Measurements from ENCODE around the gene CREB3L2. TPM values are rescaled to one million over a fixed set of nuclear protein-coding genes. Genes with fewer than 3 reads are reported as not detected.

Gene CREB3L2
- total and polyA plus RNA-seq, 2 of the 13 experiments (the other 11 are each of a cell fraction or from before 2014, with no cell fraction given), result 22.1 to 41.1 TPM

GRCh38 chr7:137942484-137943115 is 59.3 kb downstream of the CREB3L2 start (continued):
- TF ChIP-seq CSRNP2 (CRISPR knock-in tag; conservative IDR thresholded peaks at IDR 0.05; ENCODE audit: low read depth) (no peak), ATF4 (CRISPR knock-in tag; IDR thresholded peaks at IDR 0.05) (peak in 1 of 2 experiments; percentile 44; a peak in 1 of 4 replicates), ZNF564 (CRISPR knock-in tag; IDR thresholded peaks at IDR 0.05) (no peak), BCL6 (CRISPR knock-in tag; IDR thresholded peaks at IDR 0.05) (0 out of 2 replicates have a peak, but pooled peaks have one; percentile 9), PCBP2 (optimal IDR thresholded peaks at IDR 0.05; ENCODE audit: low read depth, low read length, poor library complexity, severe bottlenecking) (no peak), EEA1 (CRISPR knock-in tag; IDR thresholded peaks at IDR 0.05; ENCODE audit: borderline replicate concordance) (no peak), MTF2 (CRISPR knock-in tag; IDR thresholded peaks at IDR 0.05; ENCODE audit: borderline replicate concordance) (no peak)
